Measurements from ENCODE around the gene AP3D1. TPM values are rescaled to one million over a fixed set of nuclear protein-coding genes. Genes with fewer than 3 reads are reported as not detected.

The AP3D1 gene
- total and polyA plus RNA-seq, 12 donors = 63.9 to 168 (median 81.9) TPM

GRCh38 chr19:2111425-2111824, 39.9 kb downstream of the AP3D1 start:
- peaks cover 0 to 6% (median 0%) of the 10 kb centered on the region in 9 donors for H3K4me1 ChIP-seq
- no peak for DNase-seq
- no peak overlapping the region for H3K27ac ChIP-seq
- no peak for TF ChIP-seq CTCF (IDR thresholded peaks at IDR 0.05)
- peaks cover 20 to 100% (median 92%) of the 10 kb centered on the region in 9 donors for H3K36me3 ChIP-seq
- H3K4me3 ChIP-seq = no peak overlapping the region
- H3K9me3 ChIP-seq = no peaks in the 10 kb centered on the region
- intact Hi-C loops (cut with DNase I) = no loop called here
- 95 to 97% methylated on average over 22 of the region's 22 CpGs for WGBS, 2 donors
- ATAC-seq = no peak
- no peaks in the 10 kb centered on the region for H3K27me3 ChIP-seq

- H3K27me3 ChIP-seq = no peaks in the 10 kb centered on the region
- H3K4me1 ChIP-seq = peaks cover 0 to 6% (median 0%) of the 10 kb centered on the region in 9 donors
- no peak overlapping the region for H3K27ac ChIP-seq
- TF ChIP-seq CTCF (IDR thresholded peaks at IDR 0.05) = peak in 1 of 9 donors; percentile 8
- H3K36me3 ChIP-seq = peaks cover 14 to 100% (median 92%) of the 10 kb centered on the region in 9 donors
- intact Hi-C loops (cut with DNase I) = no loop called here
- DNase-seq (no peak), ATAC-seq (no peak)
- 93 to 94% methylated on average over 13 of the region's 13 CpGs for WGBS, 2 donors
- no peak overlapping the region for H3K4me3 ChIP-seq
- H3K9me3 ChIP-seq = peaks cover 0 to 3% (median 0%) of the 10 kb centered on the region in 11 donors
Observed at GRCh38 chr19:2110822-2111221, 40.5 kb downstream of the AP3D1 start.

GRCh38 chr19:2109046-2109864, 42.1 kb downstream of the AP3D1 start:
- no peak for TF ChIP-seq CTCF (IDR thresholded peaks at IDR 0.05)
- no peak overlapping the region for H3K4me3 ChIP-seq
- peak in 4 of 8 donors; percentile 4 to 41 (median 26) for ATAC-seq
- no peaks in the 10 kb centered on the region for H3K27me3 ChIP-seq
- DNase-seq = no peak
- intact Hi-C loops (cut with DNase I) = no loop called here
- H3K4me1 ChIP-seq = peaks cover 0 to 6% (median 0%) of the 10 kb centered on the region in 9 donors
- peak overlapping the region in 1 of 10 donors; percentile 29 for H3K27ac ChIP-seq
- H3K9me3 ChIP-seq = peaks cover 0 to 10% (median 0%) of the 10 kb centered on the region in 11 donors
- 80 to 82% methylated on average over 31 of the region's 31 CpGs for WGBS, 2 donors
- H3K36me3 ChIP-seq = peaks cover under 1 to 97% (median 79%) of the 10 kb centered on the region in 9 donors

GRCh38 chr19:2108251-2109016, 42.9 kb downstream of the AP3D1 start:
- peaks cover 0 to 6% (median 0%) of the 10 kb centered on the region in 9 donors for H3K4me1 ChIP-seq
- H3K9me3 ChIP-seq = peaks cover 0 to 10% (median 0%) of the 10 kb centered on the region in 11 donors
- H3K27ac ChIP-seq = peak overlapping the region in 1 of 10 donors; percentile 29
- no peak overlapping the region for H3K4me3 ChIP-seq
- intact Hi-C loops (cut with DNase I) = no loop called here
- WGBS, 2 donors = 88 to 91% methylated on average over 23 of the region's 23 CpGs
- no peaks in the 10 kb centered on the region for H3K27me3 ChIP-seq
- DNase-seq (no peak), ATAC-seq (peak in 3 of 8 donors; percentile 5 to 17 (median 10))
- peaks cover 0 to 94% (median 71%) of the 10 kb centered on the region in 9 donors for H3K36me3 ChIP-seq
- no peak for TF ChIP-seq CTCF (IDR thresholded peaks at IDR 0.05)

Measured in heart right ventricle (tissue), 16 donors.